Mesothelial cell of epicardium (in vitro differentiated cells): ENCODE measurements around the gene MBL2. TPM values are rescaled to one million over a fixed set of nuclear protein-coding genes. Genes with fewer than 3 reads are reported as not detected.

ENCODE experiments used
- DNase-seq, 2 experiments: peaks; one replicate each; pipeline ENCODE4 v3.0.0; 2021; ENCODE audit warnings: low spot score in 2 of 2; ENCODE audit not compliant: unreplicated experiment in 2 of 2
- H3K27ac Mint-ChIP-seq: 2 replicates; pipeline ENCODE4 v1.8.0; 2021; ENCODE audit warnings: mixed read lengths
- H3K27me3 Mint-ChIP-seq: 2 replicates; pipeline ENCODE4 v1.8.0; 2021; ENCODE audit warnings: low read depth, mixed read lengths
- H3K36me3 Mint-ChIP-seq: 2 replicates; pipeline ENCODE4 v1.8.0; 2021; ENCODE audit warnings: mixed read lengths
- H3K4me1 Mint-ChIP-seq: 2 replicates; pipeline ENCODE4 v1.8.0; 2021; ENCODE audit warnings: mixed read lengths
- H3K4me3 Mint-ChIP-seq: 2 replicates; pipeline ENCODE4 v1.8.0; 2021; ENCODE audit warnings: mild to moderate bottlenecking, moderate library complexity, mixed read lengths
- H3K9me3 Mint-ChIP-seq: 2 replicates; pipeline ENCODE4 v1.8.0; 2021; ENCODE audit warnings: mixed read lengths
- total RNA-seq: library from RNA; stranded (reverse); gene quantifications from 3 replicates; pipeline ENCODE4 v1.2.1, GENCODE V29; 2021
- TF ChIP-seq, protein P1 (sequence below): fragments of 200-600 bp; sonication (generic); IDR thresholded peaks from one replicate; pipeline ENCODE4 v1.5.0; 2021; ENCODE audit warnings: antibody characterized with exemption; ENCODE audit not compliant: unreplicated experiment

Gene MBL2
- not detected in 3 replicates for total RNA-seq

DNA sequence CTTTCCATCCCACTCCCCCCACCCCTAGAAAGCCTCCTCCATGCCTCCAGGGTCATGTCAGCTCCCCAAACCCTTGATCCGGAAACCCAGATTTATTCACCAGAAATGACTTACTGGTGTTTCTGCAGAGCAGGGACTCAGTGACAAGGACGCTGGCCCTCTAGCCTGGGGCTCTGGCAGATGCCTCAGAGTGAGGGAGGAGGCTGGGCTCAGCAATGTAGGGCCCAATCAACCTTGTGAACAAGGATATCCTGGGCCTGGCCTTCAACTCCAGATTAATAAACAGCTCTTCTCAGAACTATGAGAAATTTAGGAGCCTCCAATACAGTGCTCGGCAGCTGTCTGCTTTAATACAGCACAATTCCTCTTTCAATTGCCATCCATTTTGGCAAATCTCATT lies at the start of gene MBL2:
TSS of gene MBL2 (minus strand) at position 162 of the 400 bp plus-strand sequence. CDS start 1,149 bp downstream, outside the sequence.
- H3K27ac Mint-ChIP-seq, result no peak within 1 kb of the TSS
- H3K4me3 Mint-ChIP-seq, result no peak within 1 kb of the TSS
- no peaks in the 10 kb centered on the region for H3K9me3 Mint-ChIP-seq
- no peaks in the 10 kb centered on the region for H3K4me1 Mint-ChIP-seq
- TF ChIP-seq, protein P1, sequence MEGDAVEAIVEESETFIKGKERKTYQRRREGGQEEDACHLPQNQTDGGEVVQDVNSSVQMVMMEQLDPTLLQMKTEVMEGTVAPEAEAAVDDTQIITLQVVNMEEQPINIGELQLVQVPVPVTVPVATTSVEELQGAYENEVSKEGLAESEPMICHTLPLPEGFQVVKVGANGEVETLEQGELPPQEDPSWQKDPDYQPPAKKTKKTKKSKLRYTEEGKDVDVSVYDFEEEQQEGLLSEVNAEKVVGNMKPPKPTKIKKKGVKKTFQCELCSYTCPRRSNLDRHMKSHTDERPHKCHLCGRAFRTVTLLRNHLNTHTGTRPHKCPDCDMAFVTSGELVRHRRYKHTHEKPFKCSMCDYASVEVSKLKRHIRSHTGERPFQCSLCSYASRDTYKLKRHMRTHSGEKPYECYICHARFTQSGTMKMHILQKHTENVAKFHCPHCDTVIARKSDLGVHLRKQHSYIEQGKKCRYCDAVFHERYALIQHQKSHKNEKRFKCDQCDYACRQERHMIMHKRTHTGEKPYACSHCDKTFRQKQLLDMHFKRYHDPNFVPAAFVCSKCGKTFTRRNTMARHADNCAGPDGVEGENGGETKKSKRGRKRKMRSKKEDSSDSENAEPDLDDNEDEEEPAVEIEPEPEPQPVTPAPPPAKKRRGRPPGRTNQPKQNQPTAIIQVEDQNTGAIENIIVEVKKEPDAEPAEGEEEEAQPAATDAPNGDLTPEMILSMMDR, result no peak
- no peak for DNase-seq
- no peaks in the 10 kb centered on the region for H3K27me3 Mint-ChIP-seq
- H3K36me3 Mint-ChIP-seq, result no peaks in the 10 kb centered on the region

DNA sequence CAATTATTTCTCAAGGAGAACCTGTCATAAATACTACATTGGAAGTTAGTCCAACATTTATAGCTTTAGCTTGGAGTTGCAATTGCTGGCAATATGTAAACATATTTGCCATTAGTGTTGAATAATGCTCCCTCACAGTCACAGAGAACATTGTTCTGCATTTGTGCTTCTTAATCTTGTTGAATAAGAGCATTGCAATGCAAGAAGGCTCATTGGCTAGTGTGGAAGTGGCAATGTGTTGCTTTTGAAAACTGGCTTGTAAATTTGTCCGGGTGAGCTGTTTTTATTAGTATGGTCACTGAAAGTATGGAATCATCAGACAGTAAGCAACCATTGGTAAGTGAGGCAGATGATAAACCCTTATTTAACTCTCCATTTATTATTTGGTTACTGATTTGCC lies 47.7 kb upstream of the MBL2 start:
- DNase-seq, result no peak
- H3K27me3 Mint-ChIP-seq, result no peaks in the 10 kb centered on the region
- no peaks in the 10 kb centered on the region for H3K36me3 Mint-ChIP-seq
- no peak overlapping the region for H3K27ac Mint-ChIP-seq
- no peak overlapping the region for H3K4me3 Mint-ChIP-seq
- TF ChIP-seq, protein P1, result no peak
- peaks cover 9% of the 10 kb centered on the region for H3K9me3 Mint-ChIP-seq
- H3K4me1 Mint-ChIP-seq, result peaks cover 19% of the 10 kb centered on the region

DNA sequence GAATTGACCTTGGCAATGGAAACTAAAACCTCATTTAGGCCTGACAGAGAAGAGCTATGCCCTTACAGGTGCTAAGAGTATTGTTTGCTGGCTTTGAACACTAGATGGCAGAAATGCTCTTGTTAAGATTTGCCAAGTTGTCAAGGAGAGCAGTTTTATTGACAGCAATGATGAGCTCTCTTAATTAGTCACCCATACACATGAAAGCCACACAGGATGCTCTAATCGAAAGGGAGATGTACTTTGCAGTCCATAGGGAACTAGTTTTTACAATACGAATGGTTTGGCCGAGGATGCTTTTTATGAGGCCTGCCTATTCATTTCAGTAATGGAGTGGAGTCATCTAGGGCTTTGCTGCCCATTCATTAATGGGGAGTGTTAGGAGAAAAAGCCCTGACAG lies 45.4 kb upstream of the MBL2 start:
- Mint-ChIP-seq H3K27ac (no peak overlapping the region), H3K27me3 (no peaks in the 10 kb centered on the region), H3K4me3 (no peak overlapping the region), H3K9me3 (peaks cover 9% of the 10 kb centered on the region), H3K36me3 (no peaks in the 10 kb centered on the region), H3K4me1 (peaks cover 19% of the 10 kb centered on the region)
- no peak for DNase-seq
- TF ChIP-seq, protein P1, result no peak

DNA sequence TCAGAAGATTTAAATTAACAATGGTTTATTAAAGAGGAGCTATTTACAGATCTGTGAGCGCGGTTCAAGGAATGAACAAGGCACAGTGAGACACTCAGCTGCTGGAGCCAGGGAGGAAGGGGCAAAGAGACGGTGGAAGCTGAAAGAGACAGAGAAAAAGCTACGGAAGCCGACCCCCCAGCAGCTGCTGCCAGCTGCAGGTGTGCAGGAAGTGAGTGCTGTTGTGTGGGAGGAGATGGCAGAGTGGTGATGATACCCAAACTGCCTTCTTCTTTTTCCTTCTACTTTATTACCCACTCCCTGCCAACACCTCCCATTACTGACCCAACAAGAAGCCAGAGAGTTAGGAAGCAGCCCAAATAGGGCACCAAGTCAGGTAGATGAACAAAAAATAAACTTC lies 41.9 kb upstream of the MBL2 start:
- DNase-seq, result no peak
- Mint-ChIP-seq H3K4me1 (peaks cover 9% of the 10 kb centered on the region), H3K27me3 (no peaks in the 10 kb centered on the region), H3K36me3 (peaks cover 7% of the 10 kb centered on the region), H3K9me3 (peaks cover 11% of the 10 kb centered on the region), H3K27ac (no peak overlapping the region), H3K4me3 (no peak overlapping the region)
- TF ChIP-seq, protein P1, result no peak

DNA sequence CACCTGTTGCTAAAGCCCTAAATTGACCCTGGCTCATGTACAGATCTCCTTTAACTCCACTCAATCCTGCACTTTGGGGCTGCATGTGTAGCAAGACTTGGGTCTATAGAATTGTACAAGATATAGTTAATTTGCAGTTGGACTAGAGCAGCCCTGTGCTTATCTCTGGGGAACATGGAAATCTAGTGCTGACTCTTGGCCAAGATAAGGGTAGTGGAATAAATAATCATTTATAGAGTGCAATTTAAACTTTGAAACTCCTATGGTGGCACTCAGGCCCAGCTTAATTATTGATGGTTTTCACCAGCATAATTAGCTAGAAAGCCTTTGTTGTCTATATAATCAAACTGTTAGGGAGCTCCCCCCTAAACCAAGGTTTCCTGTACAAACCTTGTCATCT lies 39.2 kb upstream of the MBL2 start:
- H3K27me3 Mint-ChIP-seq, result no peaks in the 10 kb centered on the region
- no peak for DNase-seq
- peaks cover 11% of the 10 kb centered on the region for H3K9me3 Mint-ChIP-seq
- H3K4me3 Mint-ChIP-seq, result no peak overlapping the region
- H3K4me1 Mint-ChIP-seq, result peaks cover 2% of the 10 kb centered on the region
- H3K27ac Mint-ChIP-seq, result no peak overlapping the region
- peaks cover 7% of the 10 kb centered on the region for H3K36me3 Mint-ChIP-seq
- TF ChIP-seq, protein P1, result no peak

DNA sequence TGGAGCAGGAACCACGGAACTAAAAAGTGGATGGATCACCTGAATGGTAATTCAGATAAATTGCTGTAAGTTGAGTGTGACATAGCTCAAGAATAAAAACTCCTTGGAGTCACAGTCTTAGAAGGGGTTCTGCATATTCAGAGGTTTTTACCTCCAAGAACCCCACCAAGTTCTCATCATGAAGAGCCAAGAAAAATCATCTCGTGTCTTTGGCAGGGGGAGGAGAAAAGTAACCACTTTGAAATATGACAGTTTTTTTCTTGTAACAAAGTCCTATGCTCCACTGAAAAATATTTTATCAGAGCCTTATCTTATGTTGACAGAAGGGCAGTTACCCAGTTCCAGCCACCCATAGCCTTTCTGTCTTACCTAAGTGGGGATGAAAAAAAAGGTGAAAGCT lies 38.2 kb upstream of the MBL2 start:
- H3K27ac Mint-ChIP-seq, result no peak overlapping the region
- TF ChIP-seq, protein P1, result no peak
- H3K36me3 Mint-ChIP-seq, result peaks cover 7% of the 10 kb centered on the region
- H3K4me3 Mint-ChIP-seq, result no peak overlapping the region
- DNase-seq, result no peak
- no peaks in the 10 kb centered on the region for H3K27me3 Mint-ChIP-seq
- H3K9me3 Mint-ChIP-seq, result peaks cover 11% of the 10 kb centered on the region
- peaks cover 2% of the 10 kb centered on the region for H3K4me1 Mint-ChIP-seq
